Measurements from ENCODE around the gene SPOCK2.

DNA sequence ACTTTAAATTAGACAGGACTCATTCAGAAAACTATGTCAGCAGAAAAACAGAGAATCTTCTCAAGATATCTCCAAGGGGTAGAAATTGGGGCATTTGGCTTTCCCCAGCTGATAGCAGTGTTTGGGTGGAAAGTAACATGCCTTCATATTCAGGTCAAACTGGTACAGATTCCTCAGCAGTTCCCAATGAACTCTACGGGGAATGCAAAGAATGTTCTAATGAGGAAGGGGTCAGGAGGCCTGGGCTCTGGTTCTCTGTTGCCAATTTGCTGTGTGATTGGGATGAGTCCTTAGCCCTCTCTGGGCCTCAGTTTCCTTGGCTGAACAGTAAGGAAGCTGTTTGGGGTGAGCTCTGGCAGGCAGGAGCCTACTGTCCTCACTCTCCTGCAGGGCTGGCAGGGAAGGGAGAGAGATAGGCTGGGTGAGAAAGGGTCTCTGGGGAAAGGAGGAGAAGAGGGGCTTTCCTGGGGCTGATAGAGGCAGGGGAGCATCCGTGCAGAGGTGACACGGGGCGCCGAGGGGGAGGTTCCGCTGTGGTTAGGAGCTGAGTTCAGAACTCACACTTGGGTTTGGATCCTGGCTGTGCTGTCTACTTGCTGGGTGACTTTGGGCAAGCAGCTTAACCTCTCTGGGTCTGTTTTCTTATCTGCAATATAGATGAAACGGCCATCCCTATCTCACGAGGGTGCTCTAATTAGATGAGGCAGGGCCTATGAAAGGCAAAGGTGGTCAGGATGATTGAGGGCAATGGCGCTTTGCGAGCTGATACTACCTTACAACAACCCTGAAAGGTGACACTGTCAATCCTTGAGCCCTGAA lies 45.1 kb downstream of the SPOCK2 start:
- TF ChIP-seq, protein P1, sequence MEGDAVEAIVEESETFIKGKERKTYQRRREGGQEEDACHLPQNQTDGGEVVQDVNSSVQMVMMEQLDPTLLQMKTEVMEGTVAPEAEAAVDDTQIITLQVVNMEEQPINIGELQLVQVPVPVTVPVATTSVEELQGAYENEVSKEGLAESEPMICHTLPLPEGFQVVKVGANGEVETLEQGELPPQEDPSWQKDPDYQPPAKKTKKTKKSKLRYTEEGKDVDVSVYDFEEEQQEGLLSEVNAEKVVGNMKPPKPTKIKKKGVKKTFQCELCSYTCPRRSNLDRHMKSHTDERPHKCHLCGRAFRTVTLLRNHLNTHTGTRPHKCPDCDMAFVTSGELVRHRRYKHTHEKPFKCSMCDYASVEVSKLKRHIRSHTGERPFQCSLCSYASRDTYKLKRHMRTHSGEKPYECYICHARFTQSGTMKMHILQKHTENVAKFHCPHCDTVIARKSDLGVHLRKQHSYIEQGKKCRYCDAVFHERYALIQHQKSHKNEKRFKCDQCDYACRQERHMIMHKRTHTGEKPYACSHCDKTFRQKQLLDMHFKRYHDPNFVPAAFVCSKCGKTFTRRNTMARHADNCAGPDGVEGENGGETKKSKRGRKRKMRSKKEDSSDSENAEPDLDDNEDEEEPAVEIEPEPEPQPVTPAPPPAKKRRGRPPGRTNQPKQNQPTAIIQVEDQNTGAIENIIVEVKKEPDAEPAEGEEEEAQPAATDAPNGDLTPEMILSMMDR (IDR thresholded peaks at IDR 0.05; ENCODE audit: low read depth, low read length) = no peak
- no peak for TF ChIP-seq EZH2phosphoT487 (IDR thresholded peaks at IDR 0.05; ENCODE audit: low read depth)

Measured in OCI-LY3 (cell line).